Thyroid gland (tissue), 4 donors: ENCODE measurements around the gene TCEANC. TPM values are rescaled to one million over a fixed set of nuclear protein-coding genes. Genes with fewer than 3 reads are reported as not detected.
A peak's percentile ranks its signal among the peaks of the same experiment; 100 is the strongest.

Source experiments
- DNase-seq, 2 donors: peaks; one replicate each; pipeline ENCODE4 v3.0.0-alpha.2; 2019
- H3K27ac ChIP-seq, 3 donors: fragments of 200-600 bp; sonication (generic); 1 replicate in 2 of 3; 2 replicates in 1 of 3; pipeline ENCODE4 v1.5.1; 2016 to 2019; ENCODE audit warnings: mild to moderate bottlenecking in 1 of 3, moderate library complexity in 1 of 3
- H3K27me3 ChIP-seq: fragments of 200-600 bp; sonication (generic); one replicate; pipeline ENCODE4 v1.5.1; 2019
- H3K36me3 ChIP-seq, 2 donors: fragments of 200-600 bp; sonication (generic); one replicate each; pipeline ENCODE4 v1.5.1; 2016 to 2019
- H3K4me1 ChIP-seq, 2 donors: fragments of 200-600 bp; sonication (generic); one replicate each; pipeline ENCODE4 v1.5.1; 2017 to 2019
- H3K4me3 ChIP-seq, 3 donors: fragments of 200-600 bp; sonication (generic); replicated peaks in 1 of 3; 1 replicate in 2 of 3; 2 replicates in 1 of 3; pipeline ENCODE4 v1.5.1; 2016; ENCODE audit warnings: mild to moderate bottlenecking in 1 of 3
- H3K9me3 ChIP-seq: fragments of 200-600 bp; sonication (generic); one replicate; pipeline ENCODE4 v1.5.1; 2017
- CTCF ChIP-seq, 6 experiments: fragments of 200-600 bp in 3 of 6; fragments of 450-650 bp in 3 of 6; sonication (generic) in 3 of 6; IDR thresholded peaks; one replicate each; pipeline ENCODE4 v1.5.1; 2016 to 2019; ENCODE audit warnings: antibody characterized with exemption in 6 of 6, mild to moderate bottlenecking in 2 of 6, inconsistent platforms in 1 of 6, moderate library complexity in 1 of 6
- POLR2A ChIP-seq, 2 donors: fragments of 450-650 bp; IDR thresholded peaks; one replicate each; pipeline ENCODE4 v1.6.1; 2017; ENCODE audit warnings: antibody characterized with exemption in 2 of 2, mild to moderate bottlenecking in 2 of 2, moderate library complexity in 1 of 2
- WGBS, 2 donors: methylation state at CpG; one replicate each; pipeline ENCODE4 v1.1.5; 2017; 5-methylcytosine and 5-hydroxymethylcytosine counted together
- intact Hi-C: fragments of 100-400 bp; cut with DNase I; formaldehyde crosslinking; loops from one replicate; pipeline ENCODE4 v1.15.1; 2023
- total RNA-seq, 4 donors: library from RNA; depleted of rRNA; stranded (reverse); fragments of >200 nt; gene quantifications; one replicate each; pipeline ENCODE4 v1.2.3, GENCODE V29; 2016

Gene TCEANC
- total RNA-seq, 4 donors from 2014 or later, result 4.5 to 8.6 (median 6.4) TPM

GRCh38 chrX:13700380-13700779 lies 47.4 kb downstream of the TCEANC start:
- intact Hi-C loops, result no loop called here
- 74 to 77% methylated on average over 4 of the region's 4 CpGs for WGBS, 2 donors
- Histone ChIP-seq H3K9me3 (no peaks in the 10 kb centered on the region), H3K27ac (no peak overlapping the region), H3K27me3 (no peaks in the 10 kb centered on the region), H3K36me3 (no peaks in the 10 kb centered on the region), H3K4me3 (no peak overlapping the region), H3K4me1 (peaks cover 4 to 13% of the 10 kb centered on the region in 2 donors)
- no peak for DNase-seq
- no peak for TF ChIP-seq CTCF (IDR thresholded peaks at IDR 0.05)
- TF ChIP-seq POLR2A (IDR thresholded peaks at IDR 0.05), result no peak

- intact Hi-C loops, result no loop called here
- Histone ChIP-seq H3K27me3 (no peaks in the 10 kb centered on the region), H3K4me1 (peaks cover 4 to 13% of the 10 kb centered on the region in 2 donors), H3K4me3 (no peak overlapping the region), H3K36me3 (no peaks in the 10 kb centered on the region), H3K27ac (no peak overlapping the region), H3K9me3 (no peaks in the 10 kb centered on the region)
- WGBS, 2 donors, result 85 to 90% methylated on average over 5 of the region's 5 CpGs
- TF ChIP-seq POLR2A (IDR thresholded peaks at IDR 0.05), result no peak
- TF ChIP-seq CTCF (IDR thresholded peaks at IDR 0.05), result no peak
- DNase-seq, result peak in 1 of 2 donors; percentile 10
Observed at GRCh38 chrX:13702111-13702789, 49.3 kb downstream of the TCEANC start.

GRCh38 chrX:13703135-13703534 lies 50.2 kb downstream of the TCEANC start:
- DNase-seq, result no peak
- Histone ChIP-seq H3K9me3 (no peaks in the 10 kb centered on the region), H3K36me3 (no peaks in the 10 kb centered on the region), H3K4me3 (no peak overlapping the region), H3K27ac (no peak overlapping the region), H3K4me1 (peaks cover 4 to 13% of the 10 kb centered on the region in 2 donors), H3K27me3 (no peaks in the 10 kb centered on the region)
- intact Hi-C loops, result no loop called here
- 89 to 100% methylated on average over 3 of the region's 3 CpGs for WGBS, 2 donors
- no peak for TF ChIP-seq CTCF (IDR thresholded peaks at IDR 0.05)
- TF ChIP-seq POLR2A (IDR thresholded peaks at IDR 0.05), result no peak

GRCh38 chrX:13703589-13703988 lies 50.6 kb downstream of the TCEANC start:
- H3K27me3 ChIP-seq, result no peaks in the 10 kb centered on the region
- no peaks in the 10 kb centered on the region for H3K36me3 ChIP-seq
- no peak for TF ChIP-seq CTCF (IDR thresholded peaks at IDR 0.05)
- no peak for TF ChIP-seq POLR2A (IDR thresholded peaks at IDR 0.05)
- peaks cover 0 to 10% of the 10 kb centered on the region in 2 donors for H3K4me1 ChIP-seq
- H3K27ac ChIP-seq, result no peak overlapping the region
- 46 to 73% methylated on average over 2 to 3 of the region's 3 CpGs for WGBS, 2 donors
- no peaks in the 10 kb centered on the region for H3K9me3 ChIP-seq
- intact Hi-C loops, result no loop called here
- no peak for DNase-seq
- no peak overlapping the region for H3K4me3 ChIP-seq

- peaks cover 0 to 8% of the 10 kb centered on the region in 2 donors for H3K36me3 ChIP-seq
- no peak overlapping the region for H3K4me3 ChIP-seq
- WGBS, 2 donors, result 86 to 91% methylated on average over 2 to 4 of the region's 4 CpGs
- no peaks in the 10 kb centered on the region for H3K27me3 ChIP-seq
- no peak for DNase-seq
- no peak for TF ChIP-seq POLR2A (IDR thresholded peaks at IDR 0.05)
- no peak for TF ChIP-seq CTCF (IDR thresholded peaks at IDR 0.05)
- no peaks in the 10 kb centered on the region for H3K9me3 ChIP-seq
- no peaks in the 10 kb centered on the region for H3K4me1 ChIP-seq
- intact Hi-C loops, result no loop called here
- H3K27ac ChIP-seq, result no peak overlapping the region
Observed at GRCh38 chrX:13711141-13711540, 58.2 kb downstream of the TCEANC start.

Other genes with a start within 250 kb of the TCEANC start
- gene EGFL6, start 83.5 kb upstream of the TCEANC start, total RNA-seq, result not detected
- gene RAB9A, start 36.0 kb downstream of the TCEANC start, total RNA-seq, result 10 to 100 TPM; 29.5 to 47.0 (median 36.0) TPM
- 10 to 100 TPM; 18.9 to 27.7 (median 22.1) TPM for gene TRAPPC2, start 81.5 kb downstream of the TCEANC start, total RNA-seq
- 10 to 100 TPM; 33.6 to 46.0 (median 43.5) TPM for gene OFD1, start 81.6 kb downstream of the TCEANC start, total RNA-seq
- gene GPM6B, start 164.0 kb downstream of the TCEANC start, total RNA-seq, result 1 to 10 TPM; 2.3 to 9.9 (median 6.1) TPM